CD4-positive, alpha-beta T cell treated with Interferon gamma for 1 hour (primary cell): ENCODE data around the gene RFPL4AL1.
"Not testable (repeated sequence)": the region's sequence is repeated elsewhere in the genome, so short reads cannot be mapped to it uniquely, and the experiment has no call there.

Source experiments
- DNase-seq: peaks from one replicate; pipeline ENCODE4 v3.0.0-alpha.2; 2020

Gene RFPL4AL1

GRCh38 chr19:55768818-55769217 is at the start of gene RFPL4AL1:
TSS of gene RFPL4AL1 (plus strand) at chr19:55769118. CDS start at chr19:55771805, 2,687 bp downstream.
- not testable (repeated sequence) for DNase-seq

- no peak for DNase-seq
Observed at GRCh38 chr19:55720214-55720746, 48.6 kb upstream of the RFPL4AL1 start.

- no peak for DNase-seq
Observed at GRCh38 chr19:55720801-55721200, 48.1 kb upstream of the RFPL4AL1 start.

- no peak for DNase-seq
Observed at GRCh38 chr19:55723491-55723890, 45.4 kb upstream of the RFPL4AL1 start.

- not testable (repeated sequence) for DNase-seq
Observed at GRCh38 chr19:55730378-55730777, 38.5 kb upstream of the RFPL4AL1 start.

GRCh38 chr19:55738302-55738701 is 30.6 kb upstream of the RFPL4AL1 start, which contains the start of gene NLRP9:
TSS of gene NLRP9 (minus strand) at chr19:55738402. CDS start at chr19:55738374, 28 bp downstream.
- no peak for DNase-seq

- no peak for DNase-seq
Observed at GRCh38 chr19:55750715-55751114, 18.2 kb upstream of the RFPL4AL1 start.

GRCh38 chr19:55753401-55753800 is 15.5 kb upstream of the RFPL4AL1 start:
- DNase-seq = no peak

- DNase-seq = not testable (repeated sequence)
Observed at GRCh38 chr19:55756808-55757207, 12.1 kb upstream of the RFPL4AL1 start.

- not testable (repeated sequence) for DNase-seq
Observed at GRCh38 chr19:55758797-55759196, 10.1 kb upstream of the RFPL4AL1 start, which contains the start of gene RFPL4A. TSS of gene RFPL4A (plus strand) at chr19:55759097. CDS start at chr19:55761801, 2,704 bp downstream.

- peak; percentile 1 for DNase-seq
Observed at GRCh38 chr19:55766466-55766865, 2.5 kb upstream of the RFPL4AL1 start.

- DNase-seq = not testable (repeated sequence)
Observed at GRCh38 chr19:55769632-55770031, 714 bp downstream of the RFPL4AL1 start.

GRCh38 chr19:55777528-55777927 is 8.6 kb downstream of the RFPL4AL1 start:
- DNase-seq = no peak

GRCh38 chr19:55778331-55778730 is 9.4 kb downstream of the RFPL4AL1 start:
- DNase-seq = no peak

- no peak for DNase-seq
Observed at GRCh38 chr19:55781112-55781511, 12.2 kb downstream of the RFPL4AL1 start.

- DNase-seq = no peak
Observed at GRCh38 chr19:55795021-55795420, 26.1 kb downstream of the RFPL4AL1 start.

GRCh38 chr19:55801416-55801815 is 32.5 kb downstream of the RFPL4AL1 start:
- no peak for DNase-seq

GRCh38 chr19:55802281-55802680 is 33.4 kb downstream of the RFPL4AL1 start:
- no peak for DNase-seq

- DNase-seq = peak; percentile 44
Observed at GRCh38 chr19:55809381-55810058, 40.6 kb downstream of the RFPL4AL1 start.

GRCh38 chr19:55811340-55811739 is 42.4 kb downstream of the RFPL4AL1 start:
- no peak for DNase-seq

GRCh38 chr19:55812449-55812848 is 43.5 kb downstream of the RFPL4AL1 start:
- DNase-seq = no peak

- DNase-seq = no peak
Observed at GRCh38 chr19:55813906-55814305, 45.0 kb downstream of the RFPL4AL1 start.

- DNase-seq = no peak
Observed at GRCh38 chr19:55820037-55820436, 51.1 kb downstream of the RFPL4AL1 start.
